Kidney (tissue), 14 donors: ENCODE results near the gene CLMP. TPM values are rescaled to one million over a fixed set of nuclear protein-coding genes. Genes with fewer than 3 reads are reported as not detected.

Experiments
- DNase-seq, 5 donors: peaks; one replicate each; pipeline ENCODE4 v3.0.0-alpha.2; 2013 to 2020
- FAIRE-seq: peaks from 2 replicates; lab custom pipeline; 2012; peaks lifted over from hg19 to GRCh38; lab: Jason Lieb, UNC
- H3K27ac ChIP-seq, 2 donors: one replicate each; pipeline ENCODE4 v1.7.0; 2013; ENCODE audit warnings: low read depth in 2 of 2, low read length in 2 of 2, inconsistent platforms in 1 of 2
- H3K27me3 ChIP-seq: one replicate; pipeline ENCODE4 v1.7.1; 2013; ENCODE audit warnings: low read length, inconsistent platforms; ENCODE audit not compliant: control insufficient read depth, insufficient read depth
- H3K36me3 ChIP-seq, 3 donors: one replicate each; pipeline versions ENCODE4 v1.7.0 to v1.7.1; 2013; ENCODE audit warnings: low read length in 3 of 3, control low read depth in 1 of 3, inconsistent platforms in 1 of 3; ENCODE audit not compliant: insufficient read depth in 3 of 3, control insufficient read depth in 2 of 3
- H3K4me1 ChIP-seq, 3 donors: one replicate each; pipeline versions ENCODE4 v1.7.0 to v1.7.1; 2013; ENCODE audit warnings: low read length in 3 of 3, inconsistent platforms in 1 of 3, low read depth in 1 of 3; ENCODE audit not compliant: control insufficient read depth in 2 of 3, insufficient read depth in 2 of 3
- H3K4me3 ChIP-seq, 3 donors: one replicate each; pipeline versions ENCODE4 v1.7.0 to v1.8.1; 2013; ENCODE audit warnings: low read length in 3 of 3, control low read depth in 1 of 3, inconsistent platforms in 1 of 3
- H3K9ac ChIP-seq, 3 donors: one replicate each; pipeline versions ENCODE4 v1.7.0 to v1.7.1; 2013; ENCODE audit warnings: low read length in 3 of 3, control low read depth in 1 of 3, inconsistent platforms in 1 of 3
- H3K9me3 ChIP-seq, 3 donors: one replicate each; pipeline versions ENCODE4 v1.7.0 to v1.7.1; 2013; ENCODE audit warnings: low read length in 3 of 3, control low read depth in 1 of 3, inconsistent platforms in 1 of 3; ENCODE audit not compliant: control insufficient read depth in 2 of 3, insufficient read depth in 1 of 3
- CTCF ChIP-seq: IDR thresholded peaks from 3 replicates; pipeline ENCODE4 v1.5.1; 2012; ENCODE audit warnings: mild to moderate bottlenecking, moderate library complexity, borderline replicate concordance; ENCODE audit not compliant: insufficient read depth; ENCODE audit errors: extremely low read depth
- intact Hi-C: fragments of 100-400 bp; cut with DNase I; formaldehyde crosslinking; loops from one replicate; pipeline ENCODE4 v1.11.1; 2022
- polyA plus RNA-seq: library from polyadenylated mRNA; stranded (reverse); fragments of 350-450 nt; fragmentation: Illumina TruSeq; extraction: RNeasy Lipid Tissue Mini Kit (QIAGEN cat#74804); gene quantifications from one replicate; pipeline ENCODE4 v1.2.3, GENCODE V29; 2014; ENCODE audit warnings: low read depth, low replicate concordance; ENCODE audit not compliant: insufficient read depth
- total RNA-seq: library from RNA; stranded (reverse); fragmentation: NEBNext Ultra II Directional; extraction: Animal tissue kit (Norgen Biotek cat#: 25700); gene quantifications from one replicate; pipeline ENCODE4 v1.2.1, GENCODE V29; 2021
- donor health status: control.
- donor health status: control.
- donor health status: control.
- donor health status: control.
- donor health status: control.
- donor health status: DM: yes; HTN: yes; CAD: no.
- donor health status: Normal renal cell carcinoma (clear cell type).

The CLMP gene
- total and polyA plus RNA-seq, 2 donors from 2014 or later, result 1.2 to 6.8 TPM

GRCh38 chr11:123125169-123125568, 69.9 kb downstream of the CLMP start:
- FAIRE-seq (no peak), DNase-seq (no peak)
- H3K9ac ChIP-seq, result no peak overlapping the region
- H3K27me3 ChIP-seq, result no peaks in the 10 kb centered on the region
- no peak for TF ChIP-seq CTCF
- no peaks in the 10 kb centered on the region for H3K36me3 ChIP-seq
- no peak overlapping the region for H3K27ac ChIP-seq
- intact Hi-C loops, result no loop called here
- no peaks in the 10 kb centered on the region for H3K4me1 ChIP-seq
- no peak overlapping the region for H3K4me3 ChIP-seq
- no peaks in the 10 kb centered on the region for H3K9me3 ChIP-seq

GRCh38 chr11:123122852-123123251, 72.2 kb downstream of the CLMP start:
- Histone ChIP-seq H3K27ac (no peak overlapping the region), H3K9ac (no peak overlapping the region)

GRCh38 chr11:123122341-123122740, 72.7 kb downstream of the CLMP start:
- H3K9me3 ChIP-seq, result no peaks in the 10 kb centered on the region
- no peak overlapping the region for H3K9ac ChIP-seq
- H3K4me1 ChIP-seq, result no peaks in the 10 kb centered on the region
- no peaks in the 10 kb centered on the region for H3K36me3 ChIP-seq
- DNase-seq, result no peak
- H3K27ac ChIP-seq, result no peak overlapping the region
- TF ChIP-seq CTCF, result no peak
- no peak for FAIRE-seq
- H3K27me3 ChIP-seq, result no peaks in the 10 kb centered on the region
- intact Hi-C loops, result no loop called here
- no peak overlapping the region for H3K4me3 ChIP-seq

More at GRCh38 chr11:123122852-123123251, 72.2 kb downstream of the CLMP start:
- no peak for DNase-seq
- no peak for FAIRE-seq
- Histone ChIP-seq H3K36me3 (no peaks in the 10 kb centered on the region), H3K9me3 (no peaks in the 10 kb centered on the region), H3K4me1 (no peaks in the 10 kb centered on the region), H3K4me3 (no peak overlapping the region), H3K27me3 (no peaks in the 10 kb centered on the region)
- intact Hi-C loops, result no loop called here
- TF ChIP-seq CTCF, result no peak

DNA sequence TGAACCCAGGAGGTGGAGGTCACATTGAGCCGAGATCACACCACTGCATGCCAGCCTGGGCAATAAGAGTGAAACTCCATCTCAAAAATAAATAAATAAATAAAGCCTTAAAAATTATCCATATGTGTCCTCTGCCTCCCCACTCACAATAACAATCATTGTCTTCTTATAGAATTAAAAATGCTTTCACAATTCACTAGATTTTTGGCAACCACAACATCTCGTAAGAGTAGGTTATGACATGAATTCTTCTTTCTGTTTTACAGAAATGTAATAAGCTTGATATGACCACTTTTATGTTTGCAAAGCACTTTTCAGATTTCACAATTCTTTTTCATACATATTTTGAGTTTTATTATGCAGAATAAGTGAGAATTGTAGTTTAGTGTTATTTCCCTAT, 78.6 kb downstream of the CLMP start:
- Histone ChIP-seq H3K27me3 (no peaks in the 10 kb centered on the region), H3K27ac (no peak overlapping the region), H3K36me3 (no peaks in the 10 kb centered on the region), H3K9ac (no peak overlapping the region), H3K4me1 (no peaks in the 10 kb centered on the region), H3K9me3 (no peaks in the 10 kb centered on the region), H3K4me3 (no peak overlapping the region)
- intact Hi-C loops, result no loop called here
- DNase-seq (no peak), FAIRE-seq (no peak)
- TF ChIP-seq CTCF, result no peak
